WTC11 (cell line): ENCODE results near the gene SNAP47. TPM values are rescaled to one million over a fixed set of nuclear protein-coding genes. Genes with fewer than 3 reads are reported as not detected.

Source experiments
- ATAC-seq: fragments of 200-7000 bp; cut with Tn5 transposase; 2 replicates; pipeline ENCODE4 v1.10.0; 2021; ENCODE audit warnings: mild to moderate bottlenecking, moderate library complexity
- CTCF ChIA-PET: fragments of 300-600 bp; sonication (Branson Sonifier 250); formaldehyde crosslinking; loops from one replicate; lab custom pipeline; 2021; ENCODE audit warnings: antibody characterized with exemption; lab: Charles Lee
- POLR2A ChIA-PET: fragments of 350-600 bp; sonication (Branson Sonifier 250); formaldehyde crosslinking; loops from one replicate; lab custom pipeline; 2021; ENCODE audit warnings: antibody characterized with exemption; lab: Charles Lee
- DNase-seq: peaks from one replicate; pipeline ENCODE4 v3.0.0; 2021; ENCODE audit warnings: low spot score
- H3K27ac Mint-ChIP-seq: 2 replicates; pipeline ENCODE4 v1.8.0; 2021; ENCODE audit warnings: mixed read lengths
- H3K27me3 Mint-ChIP-seq: 2 replicates; pipeline ENCODE4 v1.8.0; 2021; ENCODE audit warnings: low read depth, mild to moderate bottlenecking, moderate library complexity, mixed read lengths
- H3K36me3 Mint-ChIP-seq: 2 replicates; pipeline ENCODE4 v1.8.0; 2021; ENCODE audit warnings: mixed read lengths
- H3K4me1 Mint-ChIP-seq: 2 replicates; pipeline ENCODE4 v1.8.0; 2022; ENCODE audit warnings: mixed read lengths
- H3K4me3 Mint-ChIP-seq: 2 replicates; pipeline ENCODE4 v1.8.0; 2021; ENCODE audit warnings: mild to moderate bottlenecking, moderate library complexity, mixed read lengths
- H3K9me3 Mint-ChIP-seq: 2 replicates; pipeline ENCODE4 v1.8.0; 2021; ENCODE audit warnings: mixed read lengths
- ARID4B ChIP-seq: sonication (generic); formaldehyde crosslinking; IDR thresholded peaks from 2 replicates; pipeline ENCODE4 v1.8.0; 2023; ENCODE audit warnings: missing genetic modification reagents, mild to moderate bottlenecking, borderline replicate concordance
- CBFB ChIP-seq: sonication (generic); formaldehyde crosslinking; IDR thresholded peaks from 2 replicates; pipeline ENCODE4 v1.8.1; 2022; ENCODE audit warnings: mild to moderate bottlenecking, low read depth, missing genetic modification reagents
- CREM ChIP-seq: sonication (generic); formaldehyde crosslinking; IDR thresholded peaks from 2 replicates; pipeline ENCODE4 v1.8.1; 2022; ENCODE audit warnings: mild to moderate bottlenecking, missing genetic modification reagents, moderate library complexity
- CTCF ChIP-seq: fragments of 200-600 bp; IDR thresholded peaks from 2 replicates; pipeline ENCODE4 v1.8.0; 2022; ENCODE audit warnings: antibody characterized with exemption
- HMGA2 ChIP-seq: fragments of 250-450 bp; sonication (Bioruptor Pico); IDR thresholded peaks from 2 replicates; pipeline ENCODE4 v1.4.0; 2021; ENCODE audit warnings: mild to moderate bottlenecking, moderate library complexity
- HMGXB4 ChIP-seq: sonication (generic); formaldehyde crosslinking; IDR thresholded peaks from 2 replicates; pipeline ENCODE4 v1.8.1; 2023; ENCODE audit warnings: mild to moderate bottlenecking, moderate library complexity, missing genetic modification reagents
- IRF1 ChIP-seq: sonication (generic); formaldehyde crosslinking; IDR thresholded peaks from 2 replicates; pipeline ENCODE4 v1.8.0; 2023; ENCODE audit warnings: missing genetic modification reagents
- MXD4 ChIP-seq: fragments of 250-450 bp; sonication (Bioruptor Pico); IDR thresholded peaks from 2 replicates; pipeline ENCODE4 v1.8.0; 2021; ENCODE audit warnings: mild to moderate bottlenecking, moderate library complexity, borderline replicate concordance
- NR2C2 ChIP-seq: sonication (generic); formaldehyde crosslinking; IDR thresholded peaks from 2 replicates; pipeline ENCODE4 v1.8.0; 2022; ENCODE audit warnings: mild to moderate bottlenecking, missing genetic modification reagents
- PRDM15 ChIP-seq: sonication (generic); formaldehyde crosslinking; IDR thresholded peaks from 2 replicates; pipeline ENCODE4 v1.8.0; 2022; ENCODE audit warnings: missing genetic modification reagents
- SOX15 ChIP-seq: fragments of 250-450 bp; sonication (Bioruptor Pico); IDR thresholded peaks from 2 replicates; pipeline ENCODE4 v1.9.0; 2021; ENCODE audit warnings: mild to moderate bottlenecking
- TCF7 ChIP-seq: sonication (generic); formaldehyde crosslinking; IDR thresholded peaks from 2 replicates; pipeline ENCODE4 v1.8.0; 2022; ENCODE audit warnings: mild to moderate bottlenecking, low read depth, missing genetic modification reagents, moderate library complexity
- TEAD1 ChIP-seq: sonication (generic); formaldehyde crosslinking; IDR thresholded peaks from 2 replicates; pipeline ENCODE4 v1.8.0; 2022; ENCODE audit warnings: mild to moderate bottlenecking, missing genetic modification reagents
- TP53 ChIP-seq: sonication (generic); formaldehyde crosslinking; IDR thresholded peaks from 2 replicates; pipeline ENCODE4 v1.8.1; 2023; ENCODE audit warnings: mild to moderate bottlenecking, missing genetic modification reagents
- ZBTB21 ChIP-seq: sonication (generic); formaldehyde crosslinking; IDR thresholded peaks from 2 replicates; pipeline ENCODE4 v1.8.1; 2023; ENCODE audit warnings: mild to moderate bottlenecking, missing genetic modification reagents, borderline replicate concordance
- ZNF263 ChIP-seq: sonication (generic); formaldehyde crosslinking; IDR thresholded peaks from 2 replicates; pipeline ENCODE4 v1.8.1; 2022; ENCODE audit warnings: low read depth, mild to moderate bottlenecking, moderate library complexity, missing genetic modification reagents
- total RNA-seq: library from RNA; stranded (reverse); gene quantifications from 3 replicates; pipeline ENCODE4 v1.2.3, GENCODE V29; 2021
- TF ChIP-seq, protein P1 (sequence below): sonication (generic); formaldehyde crosslinking; IDR thresholded peaks from 2 replicates; pipeline ENCODE4 v1.8.0; 2023; ENCODE audit warnings: mild to moderate bottlenecking, missing genetic modification reagents
- TF ChIP-seq, protein P2 (sequence below): sonication (generic); formaldehyde crosslinking; IDR thresholded peaks from 2 replicates; pipeline ENCODE4 v1.8.1; 2023; ENCODE audit warnings: mild to moderate bottlenecking, missing genetic modification reagents, moderate library complexity

SNAP47 gene
- total RNA-seq, 1 experiment from 2014 or later: 50.8 TPM

- ATAC-seq (no peak), DNase-seq (no peak)
- Mint-ChIP-seq H3K4me3 (no peak overlapping the region), H3K4me1 (no peaks in the 10 kb centered on the region), H3K36me3 (peaks cover 14% of the 10 kb centered on the region), H3K27me3 (peaks cover 22% of the 10 kb centered on the region), H3K27ac (no peak overlapping the region), H3K9me3 (peaks cover 49% of the 10 kb centered on the region)
- ChIA-PET CTCF (no interaction called here), POLR2A (no interaction called here)
- no peak for TF ChIP-seq MXD4
- TF ChIP-seq TEAD1 (CRISPR knock-in tag): no peak
- TF ChIP-seq ZNF263 (CRISPR knock-in tag): no peak
- no peak for TF ChIP-seq CREM (CRISPR knock-in tag)
- TF ChIP-seq TCF7 (CRISPR knock-in tag): no peak
- TF ChIP-seq PRDM15 (CRISPR knock-in tag): no peak
- no peak for TF ChIP-seq IRF1 (CRISPR knock-in tag)
Observed at GRCh38 chr1:227808566-227808965, 73.3 kb downstream of the SNAP47 start.

DNA sequence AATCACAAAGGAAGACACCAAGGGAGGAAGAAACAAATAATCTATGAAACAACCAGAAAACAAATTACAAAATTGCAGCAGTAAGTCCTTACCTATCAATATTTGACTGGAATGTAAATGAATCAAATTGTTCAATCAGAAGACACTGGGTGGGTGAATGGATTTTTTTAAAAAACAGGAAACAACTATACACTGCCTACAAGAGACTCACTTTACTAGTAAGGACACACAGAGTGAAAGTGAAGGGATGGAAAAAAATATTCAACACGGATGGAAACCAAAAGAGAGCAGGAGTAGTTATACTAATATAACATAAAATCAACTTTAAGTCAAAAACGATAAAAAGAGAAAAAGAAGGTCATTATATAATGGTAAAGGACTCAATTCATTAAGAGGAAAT lies 73.8 kb downstream of the SNAP47 start:
- ChIA-PET POLR2A (no interaction called here), CTCF (no interaction called here)
- ATAC-seq (no peak), DNase-seq (no peak)
- H3K4me1 Mint-ChIP-seq: no peaks in the 10 kb centered on the region
- H3K27ac Mint-ChIP-seq: no peak overlapping the region
- no peak overlapping the region for H3K4me3 Mint-ChIP-seq
- H3K36me3 Mint-ChIP-seq: peaks cover 18% of the 10 kb centered on the region
- H3K27me3 Mint-ChIP-seq: peaks cover 22% of the 10 kb centered on the region
- peaks cover 54% of the 10 kb centered on the region for H3K9me3 Mint-ChIP-seq
- no peak for TF ChIP-seq IRF1 (CRISPR knock-in tag)
- TF ChIP-seq, protein P1, sequence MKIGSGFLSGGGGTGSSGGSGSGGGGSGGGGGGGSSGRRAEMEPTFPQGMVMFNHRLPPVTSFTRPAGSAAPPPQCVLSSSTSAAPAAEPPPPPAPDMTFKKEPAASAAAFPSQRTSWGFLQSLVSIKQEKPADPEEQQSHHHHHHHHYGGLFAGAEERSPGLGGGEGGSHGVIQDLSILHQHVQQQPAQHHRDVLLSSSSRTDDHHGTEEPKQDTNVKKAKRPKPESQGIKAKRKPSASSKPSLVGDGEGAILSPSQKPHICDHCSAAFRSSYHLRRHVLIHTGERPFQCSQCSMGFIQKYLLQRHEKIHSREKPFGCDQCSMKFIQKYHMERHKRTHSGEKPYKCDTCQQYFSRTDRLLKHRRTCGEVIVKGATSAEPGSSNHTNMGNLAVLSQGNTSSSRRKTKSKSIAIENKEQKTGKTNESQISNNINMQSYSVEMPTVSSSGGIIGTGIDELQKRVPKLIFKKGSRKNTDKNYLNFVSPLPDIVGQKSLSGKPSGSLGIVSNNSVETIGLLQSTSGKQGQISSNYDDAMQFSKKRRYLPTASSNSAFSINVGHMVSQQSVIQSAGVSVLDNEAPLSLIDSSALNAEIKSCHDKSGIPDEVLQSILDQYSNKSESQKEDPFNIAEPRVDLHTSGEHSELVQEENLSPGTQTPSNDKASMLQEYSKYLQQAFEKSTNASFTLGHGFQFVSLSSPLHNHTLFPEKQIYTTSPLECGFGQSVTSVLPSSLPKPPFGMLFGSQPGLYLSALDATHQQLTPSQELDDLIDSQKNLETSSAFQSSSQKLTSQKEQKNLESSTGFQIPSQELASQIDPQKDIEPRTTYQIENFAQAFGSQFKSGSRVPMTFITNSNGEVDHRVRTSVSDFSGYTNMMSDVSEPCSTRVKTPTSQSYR: no peak
- no peak for TF ChIP-seq NR2C2
- TF ChIP-seq CBFB (CRISPR knock-in tag): no peak
- TF ChIP-seq, protein P2, sequence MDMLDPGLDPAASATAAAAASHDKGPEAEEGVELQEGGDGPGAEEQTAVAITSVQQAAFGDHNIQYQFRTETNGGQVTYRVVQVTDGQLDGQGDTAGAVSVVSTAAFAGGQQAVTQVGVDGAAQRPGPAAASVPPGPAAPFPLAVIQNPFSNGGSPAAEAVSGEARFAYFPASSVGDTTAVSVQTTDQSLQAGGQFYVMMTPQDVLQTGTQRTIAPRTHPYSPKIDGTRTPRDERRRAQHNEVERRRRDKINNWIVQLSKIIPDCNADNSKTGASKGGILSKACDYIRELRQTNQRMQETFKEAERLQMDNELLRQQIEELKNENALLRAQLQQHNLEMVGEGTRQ (CRISPR knock-in tag): no peak
- TF ChIP-seq ARID4B (CRISPR knock-in tag): no peak
- no peak for TF ChIP-seq CTCF
- no peak for TF ChIP-seq SOX15 (CRISPR knock-in tag)
- TF ChIP-seq TCF7 (CRISPR knock-in tag): no peak
- TF ChIP-seq TP53 (CRISPR knock-in tag): no peak
- no peak for TF ChIP-seq ZBTB21 (CRISPR knock-in tag)
- TF ChIP-seq HMGA2 (CRISPR knock-in tag): no peak
- TF ChIP-seq HMGXB4 (CRISPR knock-in tag): no peak
